HG02678 (cell line): ENCODE data around the gene GAS7.

Source experiments
- ATAC-seq: cut with Tn5 transposase; IDR thresholded peaks from one replicate; pipeline ENCODE4 v1.9.1; 2021; ENCODE audit warnings: mild to moderate bottlenecking, moderate library complexity; ENCODE audit not compliant: unreplicated experiment

Gene GAS7

DNA sequence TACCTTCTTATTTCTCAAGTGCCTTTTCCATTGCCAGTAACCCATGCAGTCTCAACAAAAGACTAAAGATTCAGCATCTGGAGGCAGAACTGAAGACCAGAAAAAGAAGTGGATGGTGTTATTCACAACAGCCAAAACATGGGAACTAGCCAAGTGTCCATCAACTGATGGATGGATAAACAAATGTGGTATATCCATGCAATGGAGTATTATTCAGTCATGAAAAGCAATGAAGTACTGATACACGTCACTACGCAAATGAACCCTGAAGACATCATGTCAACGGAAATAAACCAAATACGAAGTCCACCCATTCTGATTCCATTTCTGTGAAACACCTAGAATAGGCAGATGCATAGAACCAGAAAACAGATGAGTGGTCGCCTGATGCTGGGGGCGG is 25.6 kb downstream of the GAS7 start:
- ATAC-seq, result no peak

DNA sequence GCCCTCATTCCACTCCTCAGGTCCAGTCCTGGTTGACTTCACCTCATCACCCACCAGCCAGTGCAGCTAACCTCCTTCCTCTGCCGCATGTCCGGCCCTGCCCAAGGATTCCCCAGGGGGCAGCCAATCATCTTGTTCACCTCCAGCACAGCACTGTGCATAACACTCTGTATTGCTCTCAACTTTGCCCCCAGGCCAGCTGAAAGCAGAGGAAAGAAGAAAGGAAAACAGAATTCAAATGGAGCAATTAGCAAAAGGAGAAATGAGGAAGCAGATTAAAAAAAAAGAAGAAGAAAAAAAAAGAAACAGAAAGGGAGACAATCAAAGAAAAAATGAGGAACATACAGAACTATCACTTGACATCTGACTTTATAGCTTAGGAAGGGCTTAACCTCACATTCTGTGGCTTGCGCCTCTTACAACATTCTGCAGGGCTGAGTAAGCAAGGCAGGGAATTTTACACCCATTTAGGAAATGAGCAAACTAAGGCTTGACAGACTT is 26.1 kb downstream of the GAS7 start:
- ATAC-seq, result no peak

GRCh38 chr17:10171581-10171981 is 26.8 kb downstream of the GAS7 start:
- no peak for ATAC-seq

- ATAC-seq, result no peak
Observed at GRCh38 chr17:10171122-10171571, 27.3 kb downstream of the GAS7 start.

DNA sequence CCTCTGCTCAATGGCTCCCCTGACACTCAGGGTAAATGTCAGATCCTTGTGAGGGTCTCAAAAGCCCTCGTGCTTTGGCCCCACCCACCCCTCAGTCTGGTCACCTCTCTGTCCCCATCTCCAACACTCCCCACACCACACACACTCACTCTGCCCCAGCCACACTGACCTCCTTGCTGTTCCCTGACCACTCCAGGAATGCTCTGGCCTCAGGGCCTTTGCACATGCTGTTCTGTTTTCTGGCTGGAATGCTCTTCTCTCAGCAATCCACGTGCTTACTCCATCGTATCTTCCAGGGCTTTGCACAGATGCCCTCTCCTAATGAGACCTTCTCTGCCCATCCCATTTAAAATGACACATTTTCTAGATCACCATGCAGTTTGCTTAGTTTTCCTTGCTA is 28.2 kb downstream of the GAS7 start:
- no peak for ATAC-seq

DNA sequence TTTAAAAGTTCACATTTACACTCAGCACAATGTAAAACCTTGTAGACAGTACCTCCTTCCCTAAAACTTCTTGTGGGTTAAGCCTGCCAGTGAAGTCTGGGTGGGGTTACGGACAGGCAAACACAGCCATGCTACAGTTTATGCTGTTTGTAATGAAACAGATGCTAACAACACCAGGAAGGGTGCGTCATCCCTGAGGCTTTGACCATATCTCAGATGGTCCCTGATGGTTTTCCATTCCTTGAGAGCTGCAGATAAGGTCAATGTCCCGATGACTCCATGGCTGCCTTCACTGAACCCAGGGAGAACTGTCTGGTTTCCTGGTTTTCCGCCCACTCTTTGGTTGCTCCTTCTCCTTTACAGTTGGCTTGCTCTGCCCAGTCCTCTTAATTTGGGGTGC is 29.1 kb downstream of the GAS7 start:
- no peak for ATAC-seq

DNA sequence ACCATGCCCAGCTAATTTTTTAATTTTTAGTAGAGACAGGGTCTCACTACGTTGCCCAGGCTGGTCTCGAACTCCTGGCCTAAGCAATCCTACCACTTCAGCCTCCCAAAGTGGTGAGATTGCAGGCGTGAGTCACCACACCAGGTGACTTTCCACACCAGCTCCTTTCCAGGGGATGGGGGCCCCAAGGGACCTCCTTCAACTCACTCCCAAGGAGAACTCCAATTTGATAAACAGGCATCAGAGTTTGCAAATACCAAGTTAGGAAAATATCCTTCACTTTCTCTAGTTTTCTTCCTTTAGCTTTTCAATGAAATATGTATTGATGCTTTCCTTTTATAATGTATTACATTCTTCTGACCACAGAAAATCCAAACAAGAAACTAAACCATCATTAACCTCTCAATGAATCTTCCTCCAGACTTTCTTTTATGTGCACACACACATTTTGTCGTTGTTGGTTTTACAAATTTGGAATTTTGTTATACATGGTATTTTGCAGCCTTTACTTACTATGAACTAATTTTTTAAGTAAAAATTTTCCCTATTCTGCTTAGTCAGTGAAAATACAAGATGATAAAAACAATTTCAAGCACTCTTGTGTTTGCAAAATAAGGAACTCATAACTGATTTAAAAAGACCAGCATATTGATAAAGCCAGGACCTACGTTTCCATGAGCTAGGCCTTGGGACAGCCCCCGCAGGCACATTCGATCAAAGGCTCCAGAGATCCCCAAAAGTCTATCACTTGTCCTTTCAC is 32.0 kb downstream of the GAS7 start:
- no peak for ATAC-seq

DNA sequence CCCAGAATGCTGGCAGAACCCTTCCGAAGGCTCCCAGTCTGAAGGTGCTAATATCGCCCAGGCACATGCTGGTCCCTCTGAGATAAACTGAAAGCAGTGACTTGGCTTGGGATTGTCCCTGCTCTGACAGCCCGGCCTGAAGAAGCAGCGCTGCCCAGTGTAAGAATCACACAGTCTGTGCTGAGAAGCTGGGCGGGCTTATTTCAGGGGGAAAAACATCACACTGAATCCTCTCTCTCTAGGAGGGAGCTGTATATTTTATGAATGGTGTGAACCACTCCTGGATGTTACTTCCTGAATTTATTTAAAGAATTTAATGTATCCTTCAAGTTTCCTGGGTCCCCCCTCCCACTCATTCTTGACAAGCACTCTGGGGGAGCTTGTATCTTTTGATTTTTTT is 36.3 kb downstream of the GAS7 start:
- no peak for ATAC-seq

- no peak for ATAC-seq
Observed at GRCh38 chr17:10161386-10161785, 37.0 kb downstream of the GAS7 start.

DNA sequence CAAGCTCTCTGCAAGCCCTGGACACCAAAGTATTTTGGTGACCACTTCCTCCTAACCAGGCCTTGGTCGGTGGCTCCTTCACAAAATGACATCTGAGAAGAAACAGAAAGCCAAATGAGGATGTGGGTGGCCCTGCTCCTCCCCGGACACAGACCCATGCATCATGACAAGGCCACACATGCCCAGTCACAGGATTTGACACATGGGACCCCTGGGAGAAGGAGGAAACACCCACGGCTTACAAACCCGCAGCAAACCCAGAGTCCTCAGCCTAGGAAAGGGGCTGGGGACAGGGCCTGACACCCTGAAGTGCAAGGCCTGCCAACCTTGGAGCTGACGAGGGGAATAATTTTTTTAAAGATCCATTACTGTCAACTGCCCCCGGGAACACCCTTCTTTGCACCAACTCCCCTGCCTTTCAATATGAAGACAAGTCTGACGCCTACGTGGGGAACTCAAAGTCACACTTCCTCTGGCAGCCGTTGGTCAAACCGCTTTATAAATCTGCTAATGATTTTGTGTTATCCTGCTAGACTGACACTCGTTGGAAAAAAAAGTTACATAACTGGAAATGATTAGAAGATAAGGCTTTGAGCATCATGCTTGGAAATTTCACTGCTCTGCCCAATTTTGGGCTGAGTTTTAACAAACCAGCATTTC is 41.3 kb downstream of the GAS7 start:
- ATAC-seq, result peak; percentile 83

DNA sequence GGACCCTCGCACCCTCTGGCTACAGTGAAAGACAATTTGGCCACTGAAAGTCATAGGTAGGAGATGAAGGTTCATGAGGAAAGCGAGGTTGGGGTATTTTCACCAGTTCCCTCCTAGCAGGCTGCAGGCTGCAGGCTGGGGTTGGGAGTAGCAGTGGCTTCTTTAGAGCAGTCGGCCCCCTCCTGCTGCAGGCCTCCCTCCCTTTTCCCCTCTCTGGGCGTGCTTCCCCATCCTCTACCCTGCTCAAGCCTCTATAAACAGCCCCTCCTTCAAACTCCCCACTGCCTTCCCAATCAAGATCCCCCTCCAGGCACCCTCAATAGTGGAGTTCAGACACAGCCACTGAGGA is 41.8 kb downstream of the GAS7 start:
- ATAC-seq, result no peak

- ATAC-seq, result no peak
Observed at GRCh38 chr17:10156077-10156435, 42.4 kb downstream of the GAS7 start.

GRCh38 chr17:10155371-10156076 is 42.9 kb downstream of the GAS7 start:
- ATAC-seq, result no peak

DNA sequence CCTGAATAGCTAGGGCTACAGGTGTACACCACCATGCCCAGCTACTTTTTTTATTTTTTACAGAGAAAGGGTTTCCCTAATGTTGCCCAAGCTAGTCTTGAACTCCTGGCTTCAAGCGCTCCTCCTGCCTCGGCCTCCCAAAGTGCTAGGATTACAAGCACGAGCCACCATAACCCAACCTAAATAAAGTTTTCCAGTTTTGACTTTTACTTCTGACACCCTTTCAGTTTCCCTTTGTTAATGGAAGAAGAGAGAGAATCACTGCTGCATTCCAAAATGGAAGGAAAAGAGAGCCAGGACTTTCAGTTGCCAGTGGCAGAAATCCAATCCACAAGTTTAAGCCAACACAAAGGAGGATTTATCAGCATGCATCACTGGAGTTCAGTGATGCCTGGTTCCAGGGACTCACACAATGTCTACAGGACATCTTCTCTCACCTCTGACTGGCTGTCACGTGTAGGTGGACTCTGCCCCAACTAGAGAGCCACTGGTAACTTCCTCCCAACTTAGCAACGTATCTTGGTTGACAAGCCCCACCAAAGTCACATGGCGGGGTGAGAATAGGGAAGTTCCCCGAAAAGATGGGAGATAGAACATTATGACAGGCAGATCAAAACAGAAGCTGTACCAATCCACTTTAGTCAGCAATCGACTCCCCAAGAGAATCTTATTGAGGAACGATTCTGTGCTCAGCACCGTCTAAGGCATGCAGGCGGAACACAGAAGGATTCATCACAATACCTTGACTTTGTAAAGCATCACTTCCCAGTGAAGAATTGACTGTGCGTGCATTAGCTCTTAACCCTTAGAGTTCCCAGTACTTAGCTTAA is 46.5 kb downstream of the GAS7 start:
- no peak for ATAC-seq

GRCh38 chr17:10149573-10150399 is 48.6 kb downstream of the GAS7 start:
- ATAC-seq, result peak; percentile 74

GRCh38 chr17:10147761-10148415 is 50.5 kb downstream of the GAS7 start:
- ATAC-seq, result no peak

GRCh38 chr17:10147040-10147439 is 51.4 kb downstream of the GAS7 start:
- ATAC-seq, result no peak

DNA sequence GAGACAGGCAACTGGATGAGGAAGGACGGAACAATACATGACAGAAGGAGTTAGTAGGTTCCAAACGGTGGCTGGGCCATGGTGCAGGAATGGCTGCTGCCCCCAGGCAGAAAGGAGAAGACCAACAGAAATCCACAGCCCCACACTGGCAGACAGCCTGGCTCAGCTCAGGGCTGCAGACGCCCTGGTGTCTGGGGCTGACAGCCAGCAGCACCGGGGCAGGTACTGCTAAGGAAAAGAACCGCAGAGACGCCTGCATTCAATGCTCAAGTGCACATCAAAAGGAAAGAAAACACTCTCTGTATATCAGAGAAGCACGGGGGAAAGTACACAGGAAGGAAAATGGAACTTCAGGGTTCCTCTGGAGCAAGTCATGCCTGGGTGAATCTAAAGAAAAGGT is 53.4 kb downstream of the GAS7 start:
- ATAC-seq, result no peak

GRCh38 chr17:10144456-10144855 is 54.0 kb downstream of the GAS7 start:
- ATAC-seq, result no peak

GRCh38 chr17:10141436-10141835 is 57.0 kb downstream of the GAS7 start:
- no peak for ATAC-seq
